HG02943 (cell line): ENCODE measurements around the gene TGFB2.

ENCODE experiments used
- ATAC-seq: cut with Tn5 transposase; IDR thresholded peaks from one replicate; pipeline ENCODE4 v1.9.1; 2021; ENCODE audit warnings: mild to moderate bottlenecking, low read depth, moderate library complexity; ENCODE audit not compliant: unreplicated experiment

The TGFB2 gene

GRCh38 chr1:218454700-218455282 is 109.7 kb downstream of the TGFB2 start:
- no peak for ATAC-seq

- ATAC-seq: no peak
Measured at GRCh38 chr1:218456444-218456843, 111.3 kb downstream of the TGFB2 start.

GRCh38 chr1:218459450-218459849 is 114.3 kb downstream of the TGFB2 start:
- no peak for ATAC-seq

GRCh38 chr1:218459878-218460711 is 115.0 kb downstream of the TGFB2 start:
- no peak for ATAC-seq

GRCh38 chr1:218461351-218461750 is 116.2 kb downstream of the TGFB2 start:
- ATAC-seq: no peak

GRCh38 chr1:218462116-218462515 is 117.0 kb downstream of the TGFB2 start:
- ATAC-seq: no peak

GRCh38 chr1:218462587-218462986 is 117.5 kb downstream of the TGFB2 start:
- ATAC-seq: no peak

GRCh38 chr1:218463194-218464156 is 118.3 kb downstream of the TGFB2 start:
- no peak for ATAC-seq

GRCh38 chr1:218464871-218465270 is 119.7 kb downstream of the TGFB2 start:
- ATAC-seq: no peak

- no peak for ATAC-seq
Measured at GRCh38 chr1:218466341-218467010, 121.3 kb downstream of the TGFB2 start.

- ATAC-seq: no peak
Measured at GRCh38 chr1:218467101-218468072, 122.3 kb downstream of the TGFB2 start.

- no peak for ATAC-seq
Measured at GRCh38 chr1:218468711-218469110, 123.6 kb downstream of the TGFB2 start.

- ATAC-seq: no peak
Measured at GRCh38 chr1:218472885-218473284, 127.7 kb downstream of the TGFB2 start.

GRCh38 chr1:218473522-218473921 is 128.4 kb downstream of the TGFB2 start:
- no peak for ATAC-seq

GRCh38 chr1:218474128-218474527 is 129.0 kb downstream of the TGFB2 start:
- no peak for ATAC-seq

- no peak for ATAC-seq
Measured at GRCh38 chr1:218475275-218475674, 130.1 kb downstream of the TGFB2 start.

GRCh38 chr1:218475699-218476098 is 130.6 kb downstream of the TGFB2 start:
- no peak for ATAC-seq

- ATAC-seq: no peak
Measured at GRCh38 chr1:218476385-218476784, 131.2 kb downstream of the TGFB2 start.

GRCh38 chr1:218478336-218478735 is 133.2 kb downstream of the TGFB2 start:
- ATAC-seq: no peak
